ENCODE data around the gene POGK. TPM values are rescaled to one million over a fixed set of nuclear protein-coding genes. Genes with fewer than 3 reads are reported as not detected.
A peak's percentile ranks its signal among the peaks of the same experiment; 100 is the strongest.
"Not testable (repeated sequence)": the region's sequence is repeated elsewhere in the genome, so short reads cannot be mapped to it uniquely, and the experiment has no call there.

Gene POGK
- 20.2 TPM for polyA plus RNA-seq (2013, experiment 1 of 2; ENCODE audit: insufficient read length)
- polyA plus RNA-seq (2013, experiment 2 of 2; ENCODE audit: insufficient read length) = 21.3 TPM

GRCh38 chr1:166838766-166839599 is at the start of gene POGK:
Gene POGK, plus strand, starts transcription at chr1:166839475. Its CDS starts 1,482 bp downstream, at chr1:166840957.
- DNase-seq = peak; percentile 91

- DNase-seq = no peak
Measured at GRCh38 chr1:166796620-166797236, 42.5 kb upstream of the POGK start.

- DNase-seq = no peak
Measured at GRCh38 chr1:166808952-166809351, 30.3 kb upstream of the POGK start.

GRCh38 chr1:166811691-166812090 is 27.6 kb upstream of the POGK start:
- peak; percentile 19 for DNase-seq

GRCh38 chr1:166813508-166814223 is 25.6 kb upstream of the POGK start:
- DNase-seq = no peak

GRCh38 chr1:166814611-166815010 is 24.7 kb upstream of the POGK start:
- peak; percentile 3 for DNase-seq

GRCh38 chr1:166819974-166820373 is 19.3 kb upstream of the POGK start:
- no peak for DNase-seq

GRCh38 chr1:166822385-166822784 is 16.9 kb upstream of the POGK start:
- no peak for DNase-seq

- no peak for DNase-seq
Measured at GRCh38 chr1:166827426-166827825, 11.8 kb upstream of the POGK start.

GRCh38 chr1:166829762-166830161 is 9.5 kb upstream of the POGK start:
- not testable (repeated sequence) for DNase-seq

- DNase-seq = no peak
Measured at GRCh38 chr1:166836733-166837132, 2.5 kb upstream of the POGK start.

- peak; percentile 35 for DNase-seq
Measured at GRCh38 chr1:166839600-166840308, 479 bp downstream of the POGK start.

- DNase-seq = peak; percentile 16
Measured at GRCh38 chr1:166840309-166841274, 1.3 kb downstream of the POGK start.

GRCh38 chr1:166843322-166843721 is 4.0 kb downstream of the POGK start:
- no peak for DNase-seq

GRCh38 chr1:166843769-166844596 is 4.7 kb downstream of the POGK start:
- no peak for DNase-seq

- DNase-seq = no peak
Measured at GRCh38 chr1:166844791-166845190, 5.5 kb downstream of the POGK start.

GRCh38 chr1:166848193-166848592 is 8.9 kb downstream of the POGK start:
- no peak for DNase-seq

GRCh38 chr1:166849135-166849534 is 9.9 kb downstream of the POGK start:
- no peak for DNase-seq

GRCh38 chr1:166852918-166853317 is 13.6 kb downstream of the POGK start:
- DNase-seq = no peak

- DNase-seq = no peak
Measured at GRCh38 chr1:166855558-166855957, 16.3 kb downstream of the POGK start.

Measured in fibroblast of skin of scalp (primary cell).